ENCODE data around the gene GPR149.

DNA sequence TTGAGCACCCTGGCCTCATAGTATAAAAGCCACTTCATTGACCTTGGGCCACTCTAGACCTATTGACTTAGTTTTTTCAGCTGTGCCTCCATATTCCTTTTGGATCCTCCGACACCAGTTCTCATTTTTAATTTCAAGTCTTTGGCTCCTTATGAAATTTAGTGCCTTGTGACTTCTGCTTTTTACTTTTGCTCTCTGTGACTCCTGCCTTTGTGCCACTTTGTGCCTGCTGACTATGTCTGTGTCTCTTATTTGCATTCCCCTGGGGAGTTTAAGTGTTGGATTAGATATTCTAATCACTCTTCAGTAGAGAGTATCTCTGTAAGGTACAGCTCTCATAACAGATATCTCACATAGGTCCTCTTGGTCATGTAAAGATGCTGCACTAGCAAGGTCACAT, 39.6 kb upstream of the GPR149 start:
- TF ChIP-seq, protein P1, sequence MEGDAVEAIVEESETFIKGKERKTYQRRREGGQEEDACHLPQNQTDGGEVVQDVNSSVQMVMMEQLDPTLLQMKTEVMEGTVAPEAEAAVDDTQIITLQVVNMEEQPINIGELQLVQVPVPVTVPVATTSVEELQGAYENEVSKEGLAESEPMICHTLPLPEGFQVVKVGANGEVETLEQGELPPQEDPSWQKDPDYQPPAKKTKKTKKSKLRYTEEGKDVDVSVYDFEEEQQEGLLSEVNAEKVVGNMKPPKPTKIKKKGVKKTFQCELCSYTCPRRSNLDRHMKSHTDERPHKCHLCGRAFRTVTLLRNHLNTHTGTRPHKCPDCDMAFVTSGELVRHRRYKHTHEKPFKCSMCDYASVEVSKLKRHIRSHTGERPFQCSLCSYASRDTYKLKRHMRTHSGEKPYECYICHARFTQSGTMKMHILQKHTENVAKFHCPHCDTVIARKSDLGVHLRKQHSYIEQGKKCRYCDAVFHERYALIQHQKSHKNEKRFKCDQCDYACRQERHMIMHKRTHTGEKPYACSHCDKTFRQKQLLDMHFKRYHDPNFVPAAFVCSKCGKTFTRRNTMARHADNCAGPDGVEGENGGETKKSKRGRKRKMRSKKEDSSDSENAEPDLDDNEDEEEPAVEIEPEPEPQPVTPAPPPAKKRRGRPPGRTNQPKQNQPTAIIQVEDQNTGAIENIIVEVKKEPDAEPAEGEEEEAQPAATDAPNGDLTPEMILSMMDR (IDR thresholded peaks at IDR 0.05; ENCODE audit: low read depth, low read length), result no peak
- no peak for TF ChIP-seq POLR2A (IDR thresholded peaks at IDR 0.05; ENCODE audit: extremely low read depth, insufficient read length)
- TF ChIP-seq, protein P2, sequence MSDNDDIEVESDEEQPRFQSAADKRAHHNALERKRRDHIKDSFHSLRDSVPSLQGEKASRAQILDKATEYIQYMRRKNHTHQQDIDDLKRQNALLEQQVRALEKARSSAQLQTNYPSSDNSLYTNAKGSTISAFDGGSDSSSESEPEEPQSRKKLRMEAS (IDR thresholded peaks at IDR 0.05; ENCODE audit: low read depth, low read length), result no peak
- TF ChIP-seq MYC (IDR thresholded peaks at IDR 0.05; ENCODE audit: low read depth, low read length), result no peak
